Activated CD4-positive, alpha-beta T cell treated with anti-CD3 and anti-CD28 coated beads, Interleukin-10, Interleukin-2, amounts not matched to agents 100 ng/mL and 50 ng/mL, durations not matched to agents 16 hours and 8 hours (primary cell): ENCODE measurements around the gene DAB1.

ENCODE experiments used
- DNase-seq: peaks from one replicate; pipeline ENCODE4 v3.0.0-alpha.2; 2020

The DAB1 gene

GRCh38 chr1:57007472-57007871 is 416.4 kb downstream of the DAB1 start:
- no peak for DNase-seq

GRCh38 chr1:57003398-57004139 is 420.3 kb downstream of the DAB1 start:
- DNase-seq, result no peak

- no peak for DNase-seq
Measured at GRCh38 chr1:56995414-56996100, 428.3 kb downstream of the DAB1 start.

- DNase-seq, result no peak
Measured at GRCh38 chr1:56993475-56993874, 430.4 kb downstream of the DAB1 start.

GRCh38 chr1:56992318-56993125 is 431.3 kb downstream of the DAB1 start:
- DNase-seq, result no peak

GRCh38 chr1:56991576-56991975 is 432.3 kb downstream of the DAB1 start:
- DNase-seq, result no peak

GRCh38 chr1:56986397-56986796 is 437.5 kb downstream of the DAB1 start:
- no peak for DNase-seq

- DNase-seq, result no peak
Measured at GRCh38 chr1:56985857-56986256, 438.0 kb downstream of the DAB1 start.

GRCh38 chr1:56983484-56983883 is 440.4 kb downstream of the DAB1 start:
- no peak for DNase-seq

- no peak for DNase-seq
Measured at GRCh38 chr1:56979986-56980755, 443.7 kb downstream of the DAB1 start.

GRCh38 chr1:56978819-56979218 is 445.0 kb downstream of the DAB1 start:
- no peak for DNase-seq

- no peak for DNase-seq
Measured at GRCh38 chr1:56977910-56978309, 445.9 kb downstream of the DAB1 start.

- no peak for DNase-seq
Measured at GRCh38 chr1:56975446-56975845, 448.4 kb downstream of the DAB1 start.

- DNase-seq, result no peak
Measured at GRCh38 chr1:56973923-56974742, 449.7 kb downstream of the DAB1 start.

- no peak for DNase-seq
Measured at GRCh38 chr1:56972976-56973375, 450.9 kb downstream of the DAB1 start.

GRCh38 chr1:56970280-56970679 is 453.6 kb downstream of the DAB1 start:
- DNase-seq, result no peak

- no peak for DNase-seq
Measured at GRCh38 chr1:56968878-56969495, 454.9 kb downstream of the DAB1 start.

- no peak for DNase-seq
Measured at GRCh38 chr1:56967900-56968832, 455.7 kb downstream of the DAB1 start.

GRCh38 chr1:56967355-56967754 is 456.5 kb downstream of the DAB1 start:
- no peak for DNase-seq

- no peak for DNase-seq
Measured at GRCh38 chr1:56966698-56966999, 457.2 kb downstream of the DAB1 start.
